Measurements from ENCODE around the gene UBE2E3.
"Not testable (repeated sequence)": the region's sequence is repeated elsewhere in the genome, so short reads cannot be mapped to it uniquely, and the experiment has no call there.

The UBE2E3 gene

DNA sequence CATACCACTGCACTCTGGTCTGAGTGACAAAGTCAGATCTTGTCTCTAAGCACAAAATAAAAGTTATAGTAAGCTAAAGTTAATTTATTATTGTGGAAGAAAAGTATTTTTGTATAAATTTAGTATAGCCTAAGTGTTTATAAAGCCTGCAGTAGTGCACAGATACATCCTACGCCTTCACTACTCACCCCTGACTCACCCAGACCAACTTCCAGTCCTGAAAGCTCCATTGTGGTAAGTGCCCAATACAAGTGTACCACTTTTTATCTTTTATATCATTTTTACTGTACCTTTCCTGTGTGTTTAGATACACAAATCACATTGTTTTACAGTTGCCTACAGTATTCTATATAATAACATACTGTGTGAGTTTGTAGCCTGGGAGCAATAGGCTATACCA, 57.5 kb downstream of the UBE2E3 start:
- no peak for DNase-seq

DNA sequence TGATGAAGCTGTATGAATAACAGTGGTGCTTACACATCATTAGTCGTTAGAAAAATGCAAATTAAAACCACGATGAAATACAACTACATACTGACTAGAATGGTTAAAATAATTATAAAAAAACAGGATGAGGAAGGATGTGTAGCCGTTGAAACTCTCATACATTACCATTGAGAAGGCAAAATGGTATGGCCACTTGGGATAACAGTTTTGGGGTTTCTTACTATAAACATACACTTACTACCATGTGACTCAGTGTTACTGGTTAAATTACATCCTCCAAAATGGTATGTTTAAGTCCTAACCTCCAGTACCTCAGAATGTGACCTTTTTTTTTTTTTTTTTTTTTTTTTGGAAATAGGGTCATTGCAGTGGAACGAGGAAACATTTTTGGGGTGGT, 58.4 kb downstream of the UBE2E3 start:
- no peak for DNase-seq

DNA sequence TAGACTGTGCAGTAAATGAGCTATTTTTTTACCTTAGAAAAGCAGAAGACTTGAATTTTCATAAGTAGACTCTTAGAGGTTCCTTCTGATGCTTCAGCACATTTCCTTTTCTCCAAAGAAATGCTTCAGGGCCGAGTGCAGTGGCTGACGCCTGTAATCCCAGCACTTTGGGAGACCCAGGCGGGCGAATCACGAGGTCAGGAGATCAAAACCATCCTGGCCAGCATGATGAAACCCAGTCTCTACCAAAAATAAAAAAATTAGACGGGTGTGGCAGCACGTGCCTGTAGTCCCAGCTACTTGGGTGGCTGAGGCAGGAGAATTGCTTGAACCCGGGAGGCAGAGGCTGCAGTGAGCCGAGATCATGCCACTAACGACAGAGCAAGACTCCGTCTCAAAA, 60.4 kb downstream of the UBE2E3 start:
- DNase-seq, result not testable (repeated sequence)

GRCh38 chr2:181041661-181042060, 61.3 kb downstream of the UBE2E3 start:
- DNase-seq, result no peak

GRCh38 chr2:181042706-181043105, 62.3 kb downstream of the UBE2E3 start:
- no peak for DNase-seq

DNA sequence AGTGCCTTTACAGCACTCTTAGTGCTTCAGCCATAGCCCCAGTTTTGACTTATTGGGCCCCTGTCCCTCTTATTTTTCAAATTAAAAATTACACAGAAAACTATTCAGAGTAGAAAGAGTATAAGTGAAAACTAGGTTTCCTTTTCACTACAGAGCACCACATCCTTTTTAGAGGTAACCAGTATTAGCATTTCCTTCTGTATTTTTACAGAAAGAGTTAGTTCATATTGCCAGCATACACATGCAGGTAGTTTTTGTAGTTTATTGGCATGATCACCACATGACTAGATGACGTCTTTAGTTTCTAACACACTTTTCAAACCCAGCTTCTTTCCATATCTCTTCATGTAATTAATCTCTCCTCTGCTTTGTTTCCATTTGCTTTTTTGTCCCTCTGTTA, 66.4 kb downstream of the UBE2E3 start:
- DNase-seq, result no peak

GRCh38 chr2:181047829-181048228, 67.4 kb downstream of the UBE2E3 start:
- no peak for DNase-seq

- DNase-seq, result no peak
These were observed 71.6 kb downstream of the UBE2E3 start for GRCh38 chr2:181051861-181052522.

DNA sequence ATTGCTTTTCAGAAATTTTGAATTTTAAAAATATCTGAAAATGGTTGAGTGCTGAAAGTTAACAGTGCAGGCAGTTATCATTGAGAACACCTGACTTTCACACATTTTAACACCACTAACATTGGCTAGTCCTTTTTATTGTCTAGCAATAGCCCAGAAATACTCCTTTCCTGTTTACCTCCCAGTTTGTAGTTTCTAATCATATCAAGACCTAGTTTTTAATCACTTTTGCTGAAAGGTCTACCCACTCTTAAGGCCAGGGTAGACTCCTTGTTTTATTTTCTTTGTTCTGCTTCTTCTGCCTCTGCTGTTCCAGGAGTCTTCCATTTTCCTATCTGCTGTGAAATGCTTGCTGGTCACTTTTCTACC, 72.1 kb downstream of the UBE2E3 start:
- DNase-seq, result no peak

DNA sequence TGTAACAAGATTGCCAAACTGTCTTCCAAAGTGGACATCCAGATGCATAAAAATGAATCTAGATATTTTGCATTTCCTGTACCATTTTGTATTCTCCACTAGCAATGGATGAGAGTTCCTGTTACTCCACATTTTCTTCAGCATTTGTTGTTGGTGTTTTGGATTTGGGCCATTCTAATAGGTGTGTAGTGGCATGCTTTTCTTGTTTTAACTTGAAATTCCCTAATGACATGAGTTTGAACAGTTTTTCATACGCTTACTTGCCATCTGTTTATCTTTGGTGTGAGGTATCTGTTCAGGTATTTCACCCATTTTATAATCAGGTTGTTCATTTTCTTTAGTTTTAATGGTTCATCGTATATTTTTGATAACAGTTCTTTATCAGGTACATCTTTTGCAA, 73.9 kb downstream of the UBE2E3 start:
- no peak for DNase-seq

DNA sequence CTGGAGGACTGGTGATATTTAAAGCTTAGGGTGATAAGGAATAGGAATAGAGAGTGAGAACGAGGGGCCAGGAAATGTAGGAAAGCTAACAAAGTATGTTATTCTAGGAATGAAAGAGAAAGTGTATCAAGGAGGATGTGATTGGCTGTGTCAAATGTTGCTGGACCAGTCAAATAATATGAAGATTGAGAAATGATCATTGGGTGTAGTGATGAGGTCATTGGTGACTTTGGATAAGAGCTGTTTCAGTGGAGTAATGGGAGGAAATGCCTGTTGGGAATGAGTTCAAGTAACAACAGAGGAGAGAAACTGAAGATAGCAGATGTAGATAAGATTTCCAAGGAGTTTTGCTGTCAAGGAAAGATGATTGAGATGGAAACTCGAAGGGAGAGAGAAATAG, 74.4 kb downstream of the UBE2E3 start:
- DNase-seq, result no peak

GRCh38 chr2:181058378-181059269, 78.2 kb downstream of the UBE2E3 start:
- DNase-seq, result peak; percentile 3

DNA sequence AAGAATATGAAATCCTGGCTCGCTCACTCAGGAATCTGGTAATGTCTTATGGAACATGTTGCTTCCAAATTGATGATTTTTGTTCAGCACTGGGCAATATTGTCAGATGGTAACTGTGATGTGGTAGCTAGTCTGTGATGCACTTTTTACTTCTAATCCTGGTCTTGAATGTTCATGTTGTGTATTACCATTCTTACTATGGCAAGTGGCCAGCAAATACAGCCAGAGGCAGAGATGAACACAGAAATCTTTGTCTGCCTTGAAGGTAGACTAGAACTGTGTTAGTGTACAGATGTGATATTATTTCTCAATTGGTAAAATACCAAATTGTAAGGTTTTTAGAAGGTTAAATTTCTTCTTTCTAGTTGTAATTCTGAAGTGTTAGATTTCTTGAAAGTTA, 83.3 kb downstream of the UBE2E3 start:
- no peak for DNase-seq

- no peak for DNase-seq
These were observed 85.1 kb downstream of the UBE2E3 start for GRCh38 chr2:181065458-181065857.

DNA sequence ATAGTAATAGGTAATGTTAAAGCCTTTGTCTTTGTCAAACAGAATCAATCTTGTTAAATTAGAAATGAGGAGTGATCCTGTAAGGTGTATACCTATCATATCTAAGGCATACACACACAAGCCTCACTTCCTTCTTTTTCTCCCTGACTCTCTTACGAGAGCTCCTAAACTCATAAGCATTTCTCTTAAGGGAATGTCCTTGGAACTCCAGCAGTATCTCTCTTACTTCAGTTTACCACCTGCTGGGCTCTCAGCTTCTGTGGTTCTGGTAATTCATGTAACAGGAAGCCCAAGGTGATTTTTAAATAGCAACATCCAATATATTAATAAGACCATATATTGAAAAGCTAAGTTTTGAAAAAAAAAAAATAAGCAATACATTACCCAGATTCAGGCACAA, 85.9 kb downstream of the UBE2E3 start:
- DNase-seq, result no peak

GRCh38 chr2:181070119-181070835, 89.9 kb downstream of the UBE2E3 start:
- DNase-seq, result no peak

GRCh38 chr2:181070836-181071200, 90.4 kb downstream of the UBE2E3 start:
- DNase-seq, result no peak

DNA sequence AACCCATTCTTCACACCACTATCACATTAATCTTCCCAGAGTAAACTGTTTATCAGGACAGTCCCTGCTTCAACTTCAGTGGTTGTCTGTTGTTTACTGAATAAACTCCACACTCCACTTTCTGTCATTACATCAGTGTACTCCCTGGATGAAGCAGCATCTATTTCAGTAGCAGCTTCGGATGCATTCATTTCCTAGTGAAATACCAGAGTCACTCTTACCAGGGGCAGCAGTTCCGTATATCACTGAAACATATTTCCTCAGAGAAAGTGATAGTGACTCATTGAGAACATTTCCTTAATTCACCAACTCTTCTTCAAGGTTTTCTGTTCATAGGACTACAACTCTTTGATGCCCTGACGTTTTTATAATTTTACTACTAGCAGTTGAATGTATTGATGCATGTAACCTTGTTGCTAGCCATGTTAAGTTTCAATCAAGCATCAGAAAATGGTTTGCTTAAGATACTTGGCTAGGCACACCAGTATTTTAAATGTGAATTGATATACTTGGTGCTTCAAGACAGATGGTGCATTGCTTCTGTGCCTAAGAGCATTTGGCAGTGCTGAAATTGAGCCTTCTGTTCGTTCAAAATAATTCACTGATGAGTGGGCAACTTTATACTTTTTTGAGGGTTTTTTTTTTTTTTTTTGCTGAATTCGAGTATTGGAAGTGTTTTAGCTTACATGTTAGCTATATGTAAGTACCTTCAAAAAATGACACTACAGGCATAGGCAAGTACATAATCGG, 92.3 kb downstream of the UBE2E3 start:
- no peak for DNase-seq

GRCh38 chr2:181073896-181074295, 93.5 kb downstream of the UBE2E3 start:
- DNase-seq, result no peak

GRCh38 chr2:181074457-181074856, 94.1 kb downstream of the UBE2E3 start:
- DNase-seq, result no peak

GRCh38 chr2:181076658-181077057, 96.3 kb downstream of the UBE2E3 start:
- no peak for DNase-seq

GRCh38 chr2:181077128-181077709, 96.8 kb downstream of the UBE2E3 start:
- no peak for DNase-seq

DNA sequence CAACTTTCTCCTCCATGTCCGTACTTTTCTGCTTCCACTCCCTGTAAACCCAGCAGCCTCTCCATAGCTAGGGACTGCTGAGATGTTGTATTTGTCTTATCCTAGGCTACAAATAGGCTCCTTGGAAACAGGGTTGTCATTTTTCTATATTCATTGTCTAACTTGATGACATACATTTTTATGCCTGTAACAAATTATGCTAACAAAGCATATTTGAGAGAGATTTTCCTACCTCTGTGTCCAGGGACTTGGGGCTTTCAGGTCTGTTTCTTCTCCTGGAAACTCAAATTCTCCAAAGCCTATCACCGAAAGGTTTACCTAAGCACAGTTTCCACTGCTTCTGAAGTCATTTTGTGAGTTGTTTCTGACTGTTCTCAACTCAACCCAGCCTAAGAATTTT, 102.7 kb downstream of the UBE2E3 start:
- DNase-seq, result no peak
